MM.1S (cell line): Measurements from ENCODE around the gene ATAD3B.

Experiments
- CTCF ChIP-seq: fragments of 300-600 bp; sonication (generic); IDR thresholded peaks from 2 replicates; pipeline ENCODE4 v1.5.1; 2016; ENCODE audit warnings: antibody characterized with exemption, low read length, mixed read lengths
- EZH2 ChIP-seq: fragments of 300-600 bp; sonication (generic); optimal IDR thresholded peaks from 2 replicates; pipeline ENCODE3; 2017; ENCODE audit warnings: low read depth, mild to moderate bottlenecking, antibody characterized with exemption, low read length, mixed read lengths
- EZH2phosphoT487 ChIP-seq: fragments of 300-600 bp; sonication (generic); IDR thresholded peaks from 2 replicates; pipeline ENCODE4 v1.6.1; 2018; ENCODE audit warnings: antibody characterized with exemption, low read length

- TF ChIP-seq CTCF (peak; percentile 15; the same call in 1 of the 2 replicates), EZH2 (no peak), EZH2phosphoT487 (no peak)
Measured at GRCh38 chr1:1461721-1462317, 9.7 kb upstream of the ATAD3B start.
